ENCODE measurements around the gene OR5B2.

GRCh38 chr11:58442136-58442535, 14.2 kb upstream of the OR5B2 start, which contains the start of gene OR5B12:
- TF ChIP-seq, protein P1, sequence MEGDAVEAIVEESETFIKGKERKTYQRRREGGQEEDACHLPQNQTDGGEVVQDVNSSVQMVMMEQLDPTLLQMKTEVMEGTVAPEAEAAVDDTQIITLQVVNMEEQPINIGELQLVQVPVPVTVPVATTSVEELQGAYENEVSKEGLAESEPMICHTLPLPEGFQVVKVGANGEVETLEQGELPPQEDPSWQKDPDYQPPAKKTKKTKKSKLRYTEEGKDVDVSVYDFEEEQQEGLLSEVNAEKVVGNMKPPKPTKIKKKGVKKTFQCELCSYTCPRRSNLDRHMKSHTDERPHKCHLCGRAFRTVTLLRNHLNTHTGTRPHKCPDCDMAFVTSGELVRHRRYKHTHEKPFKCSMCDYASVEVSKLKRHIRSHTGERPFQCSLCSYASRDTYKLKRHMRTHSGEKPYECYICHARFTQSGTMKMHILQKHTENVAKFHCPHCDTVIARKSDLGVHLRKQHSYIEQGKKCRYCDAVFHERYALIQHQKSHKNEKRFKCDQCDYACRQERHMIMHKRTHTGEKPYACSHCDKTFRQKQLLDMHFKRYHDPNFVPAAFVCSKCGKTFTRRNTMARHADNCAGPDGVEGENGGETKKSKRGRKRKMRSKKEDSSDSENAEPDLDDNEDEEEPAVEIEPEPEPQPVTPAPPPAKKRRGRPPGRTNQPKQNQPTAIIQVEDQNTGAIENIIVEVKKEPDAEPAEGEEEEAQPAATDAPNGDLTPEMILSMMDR (IDR thresholded peaks at IDR 0.05 in 4 of 5, conservative IDR thresholded peaks at IDR 0.05 in 1 of 5): no peak
- TF ChIP-seq POLR2A (IDR thresholded peaks at IDR 0.05): no peak

Data from gastrocnemius medialis (tissue), 4 donors.